ENCODE results near the gene KAZN. TPM values are rescaled to one million over a fixed set of nuclear protein-coding genes. Genes with fewer than 3 reads are reported as not detected.

The KAZN gene
- total RNA-seq, 1 donor from 2014 or later: 2.8 TPM

DNA sequence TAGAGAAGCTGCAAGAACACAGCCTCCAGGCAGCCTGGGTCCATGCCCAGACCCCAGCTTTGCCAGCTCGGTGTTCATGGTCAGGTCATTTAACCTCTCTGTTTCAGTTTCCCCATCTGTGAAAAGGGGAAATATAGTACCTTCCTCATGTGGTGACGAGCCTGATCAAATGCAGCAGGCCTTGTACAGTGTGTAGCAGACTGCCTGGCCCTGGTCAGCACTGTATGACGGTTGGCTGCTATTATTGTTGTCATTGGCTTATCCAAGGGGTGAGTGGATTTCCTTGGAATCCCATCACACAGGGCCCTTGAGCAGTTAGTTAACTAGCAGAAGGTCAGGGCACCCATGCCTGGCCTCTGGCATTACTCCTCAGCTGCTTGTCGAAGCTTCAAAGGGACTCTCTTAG, 548.5 kb downstream of the KAZN start:
- no peaks in the 10 kb centered on the region for H3K36me3 ChIP-seq (ENCODE audit: control insufficient read depth, insufficient read depth, low read length)
- DNase-seq (ENCODE audit: low read depth): no peak
- H3K27me3 ChIP-seq (ENCODE audit: control insufficient read depth, insufficient read depth, low read length): no peaks in the 10 kb centered on the region
- no peak overlapping the region for H3K4me3 ChIP-seq (ENCODE audit: low read depth, low read length)
- TF ChIP-seq CTCF (IDR thresholded peaks at IDR 0.05; ENCODE audit: insufficient read depth, low read length, poor library complexity, severe bottlenecking): no peak

DNA sequence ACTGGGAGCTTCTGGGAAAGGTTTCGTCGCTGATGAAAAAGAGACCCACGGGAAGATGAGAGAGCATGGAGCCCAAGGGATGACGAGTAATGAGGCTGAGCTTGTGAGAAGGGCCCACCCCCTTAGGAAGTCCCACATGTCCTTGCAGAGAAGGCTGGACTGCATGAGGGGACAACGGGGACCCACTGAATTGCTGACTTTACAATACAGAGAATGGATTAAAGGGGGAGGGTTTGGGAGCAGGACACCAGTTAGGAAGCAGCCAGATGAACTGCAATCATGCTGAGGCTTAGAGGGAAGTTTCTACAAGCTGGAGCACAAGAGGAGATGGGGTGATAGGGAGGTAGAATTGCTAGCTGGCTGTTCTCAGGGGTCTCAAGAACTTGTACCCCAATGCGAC, 549.5 kb downstream of the KAZN start:
- H3K27me3 ChIP-seq (ENCODE audit: control insufficient read depth, insufficient read depth, low read length): no peaks in the 10 kb centered on the region
- TF ChIP-seq CTCF (IDR thresholded peaks at IDR 0.05; ENCODE audit: insufficient read depth, low read length, poor library complexity, severe bottlenecking): no peak
- H3K4me3 ChIP-seq (ENCODE audit: low read depth, low read length): no peak overlapping the region
- H3K36me3 ChIP-seq (ENCODE audit: control insufficient read depth, insufficient read depth, low read length): no peaks in the 10 kb centered on the region
- DNase-seq (ENCODE audit: low read depth): no peak

DNA sequence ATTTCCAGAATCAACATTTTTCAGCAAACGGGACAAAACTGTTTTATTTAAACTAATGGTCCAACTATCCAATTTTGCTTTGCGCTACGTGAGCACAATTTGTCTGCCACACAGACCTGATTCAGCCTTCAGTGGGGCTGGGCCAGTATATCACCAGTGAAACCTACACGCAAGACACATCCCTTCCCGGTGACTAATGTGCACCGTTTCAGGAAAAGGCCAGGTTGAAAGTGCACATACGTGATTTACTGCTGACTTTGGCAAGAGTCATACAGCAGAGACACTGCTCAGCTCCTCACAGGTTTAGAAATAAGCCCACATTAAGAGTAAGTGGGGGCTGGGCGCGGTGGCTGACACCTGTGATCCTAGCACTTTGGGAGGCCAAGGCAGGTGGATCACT, 550.0 kb downstream of the KAZN start:
- TF ChIP-seq CTCF (IDR thresholded peaks at IDR 0.05; ENCODE audit: insufficient read depth, low read length, poor library complexity, severe bottlenecking): no peak

GRCh38 chr1:15148941-15149340, 550.5 kb downstream of the KAZN start:
- Histone ChIP-seq H3K36me3 (ENCODE audit: control insufficient read depth, insufficient read depth, low read length) (no peaks in the 10 kb centered on the region), H3K4me3 (ENCODE audit: low read depth, low read length) (no peak overlapping the region), H3K27me3 (ENCODE audit: control insufficient read depth, insufficient read depth, low read length) (no peaks in the 10 kb centered on the region)
- no peak for TF ChIP-seq CTCF (IDR thresholded peaks at IDR 0.05; ENCODE audit: insufficient read depth, low read length, poor library complexity, severe bottlenecking)
- DNase-seq (ENCODE audit: low read depth): no peak

More for the DNA sequence above, 550.0 kb downstream of the KAZN start:
- Histone ChIP-seq H3K4me3 (ENCODE audit: low read depth, low read length) (no peak overlapping the region), H3K36me3 (ENCODE audit: control insufficient read depth, insufficient read depth, low read length) (no peaks in the 10 kb centered on the region), H3K27me3 (ENCODE audit: control insufficient read depth, insufficient read depth, low read length) (no peaks in the 10 kb centered on the region)
- DNase-seq (ENCODE audit: low read depth): no peak

DNA sequence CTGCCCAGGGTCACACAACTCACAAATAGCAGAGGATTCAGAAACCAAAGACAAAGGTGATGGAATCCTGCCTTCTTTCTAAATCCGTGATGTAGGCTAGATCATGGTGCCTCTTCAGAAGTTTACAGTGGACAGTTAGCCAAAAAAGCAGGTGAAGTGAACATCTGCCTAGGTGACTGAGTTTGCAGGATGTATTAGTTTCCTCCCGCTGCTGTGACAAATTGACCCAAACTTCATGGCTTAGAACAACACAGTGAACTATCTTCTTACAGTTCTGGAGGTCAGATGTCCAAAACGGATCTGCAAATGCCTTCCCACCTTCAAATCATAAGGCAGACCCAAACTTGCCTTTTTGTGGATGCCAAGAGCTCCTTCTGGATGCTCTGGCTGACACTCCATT, 551.9 kb downstream of the KAZN start:
- Histone ChIP-seq H3K4me3 (ENCODE audit: low read depth, low read length) (no peak overlapping the region), H3K27me3 (ENCODE audit: control insufficient read depth, insufficient read depth, low read length) (no peaks in the 10 kb centered on the region), H3K36me3 (ENCODE audit: control insufficient read depth, insufficient read depth, low read length) (no peaks in the 10 kb centered on the region)
- TF ChIP-seq CTCF (IDR thresholded peaks at IDR 0.05; ENCODE audit: insufficient read depth, low read length, poor library complexity, severe bottlenecking): no peak
- DNase-seq (ENCODE audit: low read depth): no peak

- no peak for TF ChIP-seq CTCF (IDR thresholded peaks at IDR 0.05; ENCODE audit: insufficient read depth, low read length, poor library complexity, severe bottlenecking)
- H3K36me3 ChIP-seq (ENCODE audit: control insufficient read depth, insufficient read depth, low read length): peaks cover 1% of the 10 kb centered on the region
- H3K4me3 ChIP-seq (ENCODE audit: low read depth, low read length): no peak overlapping the region
- DNase-seq (ENCODE audit: low read depth): no peak
- H3K27me3 ChIP-seq (ENCODE audit: control insufficient read depth, insufficient read depth, low read length): no peaks in the 10 kb centered on the region
Observed at GRCh38 chr1:15151377-15151806, 552.9 kb downstream of the KAZN start.

Measured in kidney epithelial cell (primary cell).